HG03520 (cell line): Measurements from ENCODE around the gene SMURF2.
"Not testable (repeated sequence)": the region's sequence is repeated elsewhere in the genome, so short reads cannot be mapped to it uniquely, and the experiment has no call there.

Source experiments
- ATAC-seq: cut with Tn5 transposase; IDR thresholded peaks from one replicate; pipeline ENCODE4 v1.9.1; 2021; ENCODE audit warnings: mild to moderate bottlenecking, moderate library complexity; ENCODE audit not compliant: unreplicated experiment

Gene SMURF2

DNA sequence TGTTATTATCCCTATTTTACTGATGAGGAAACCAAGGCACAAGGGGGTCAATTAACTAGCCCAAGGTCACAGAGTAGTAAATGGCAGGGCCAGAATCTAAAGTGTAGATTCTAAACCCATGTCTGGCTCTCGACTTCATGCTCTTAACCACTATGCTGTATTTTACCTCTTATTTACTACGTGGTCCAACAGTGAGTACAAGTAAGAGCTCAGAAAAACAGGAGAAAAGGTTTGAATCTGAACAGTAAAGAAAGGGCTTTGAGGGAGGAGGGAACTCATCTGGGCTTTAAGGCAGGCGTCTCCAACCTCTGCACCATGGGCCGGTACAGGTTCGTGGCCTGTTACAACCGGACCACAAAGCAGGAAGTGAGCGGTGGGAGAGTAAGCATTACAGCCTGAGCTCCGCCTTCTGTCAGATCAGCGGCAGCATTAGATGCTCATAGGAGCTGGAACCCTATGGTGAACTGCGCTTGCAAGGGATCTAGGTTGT, 62.9 kb downstream of the SMURF2 start:
- no peak for ATAC-seq

DNA sequence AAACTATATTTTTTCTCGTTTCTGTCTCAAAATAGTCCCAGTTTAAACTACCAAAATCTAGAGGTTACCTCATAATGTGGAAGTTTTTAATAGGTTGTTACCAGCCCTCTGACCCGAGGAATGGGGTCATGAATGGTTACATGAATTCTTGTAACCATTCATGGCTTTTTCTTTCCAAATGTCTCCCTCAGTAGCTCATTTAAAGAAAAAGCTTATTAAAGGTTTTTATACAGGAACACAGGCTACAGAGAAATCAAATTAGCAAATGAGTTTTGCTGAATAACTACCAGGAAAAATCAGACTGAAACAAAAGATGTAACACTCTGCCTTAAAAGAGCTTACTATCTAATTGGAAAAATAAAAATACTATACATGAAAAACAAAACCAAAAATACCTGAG, 63.4 kb downstream of the SMURF2 start:
- ATAC-seq = no peak

- ATAC-seq = no peak
Measured at GRCh38 chr17:64596988-64597387, 65.1 kb downstream of the SMURF2 start.

DNA sequence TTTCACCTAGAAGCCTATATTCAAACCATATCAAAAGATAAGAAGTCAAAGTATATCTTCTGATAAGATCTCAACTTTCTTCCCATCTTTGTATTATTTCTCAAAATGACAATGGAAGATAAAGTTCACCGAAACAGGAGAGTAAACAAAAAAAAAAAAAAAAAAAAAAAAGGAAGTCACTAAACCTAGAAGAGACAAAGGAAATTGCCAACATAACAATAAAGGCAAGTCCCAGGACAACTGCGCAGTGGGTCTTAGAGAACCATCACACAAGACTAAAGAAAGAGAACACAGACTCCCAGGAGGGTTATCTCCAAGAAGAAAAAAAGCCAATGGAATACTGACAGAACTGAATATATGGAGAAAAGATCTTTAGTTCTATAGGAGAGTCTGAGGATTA, 65.7 kb downstream of the SMURF2 start:
- no peak for ATAC-seq

GRCh38 chr17:64591944-64592343, 70.2 kb downstream of the SMURF2 start:
- no peak for ATAC-seq

DNA sequence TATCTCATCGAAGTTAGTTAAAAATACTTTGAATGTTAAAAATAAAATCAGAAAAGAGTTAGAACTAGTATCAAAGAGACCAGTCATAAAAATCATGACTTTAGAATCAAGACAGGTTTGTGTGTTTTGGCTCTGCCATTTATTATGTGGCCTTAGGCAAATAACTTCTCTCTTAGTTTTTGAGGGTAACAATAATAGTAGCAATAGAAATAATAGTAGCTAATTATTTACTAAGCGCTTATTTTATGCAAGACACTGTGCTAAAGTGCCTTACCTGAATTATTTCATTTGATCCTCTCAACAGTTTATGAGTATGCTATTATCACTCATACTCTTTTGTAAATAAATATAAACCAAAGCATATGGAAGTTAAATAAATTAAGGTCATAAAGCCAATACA, 77.0 kb downstream of the SMURF2 start:
- ATAC-seq = no peak

DNA sequence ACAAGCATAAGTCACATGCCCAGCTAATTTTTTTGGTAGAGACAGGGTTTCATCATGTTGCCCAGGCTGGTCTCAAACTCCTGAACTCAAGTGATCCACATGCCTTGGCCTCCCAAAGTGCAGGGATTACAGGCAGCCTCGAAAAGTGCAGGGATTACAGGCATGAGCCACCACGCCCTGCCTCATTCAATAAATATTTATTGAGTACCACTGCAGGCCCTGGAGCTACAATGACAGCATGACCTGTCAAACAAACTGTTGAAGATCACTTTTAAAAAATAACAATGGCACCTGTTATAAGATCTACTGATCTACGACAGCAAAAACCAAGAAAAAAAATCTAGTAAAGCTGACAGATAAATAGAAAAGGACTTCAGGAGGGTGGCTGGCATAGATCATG, 79.1 kb downstream of the SMURF2 start:
- no peak for ATAC-seq

DNA sequence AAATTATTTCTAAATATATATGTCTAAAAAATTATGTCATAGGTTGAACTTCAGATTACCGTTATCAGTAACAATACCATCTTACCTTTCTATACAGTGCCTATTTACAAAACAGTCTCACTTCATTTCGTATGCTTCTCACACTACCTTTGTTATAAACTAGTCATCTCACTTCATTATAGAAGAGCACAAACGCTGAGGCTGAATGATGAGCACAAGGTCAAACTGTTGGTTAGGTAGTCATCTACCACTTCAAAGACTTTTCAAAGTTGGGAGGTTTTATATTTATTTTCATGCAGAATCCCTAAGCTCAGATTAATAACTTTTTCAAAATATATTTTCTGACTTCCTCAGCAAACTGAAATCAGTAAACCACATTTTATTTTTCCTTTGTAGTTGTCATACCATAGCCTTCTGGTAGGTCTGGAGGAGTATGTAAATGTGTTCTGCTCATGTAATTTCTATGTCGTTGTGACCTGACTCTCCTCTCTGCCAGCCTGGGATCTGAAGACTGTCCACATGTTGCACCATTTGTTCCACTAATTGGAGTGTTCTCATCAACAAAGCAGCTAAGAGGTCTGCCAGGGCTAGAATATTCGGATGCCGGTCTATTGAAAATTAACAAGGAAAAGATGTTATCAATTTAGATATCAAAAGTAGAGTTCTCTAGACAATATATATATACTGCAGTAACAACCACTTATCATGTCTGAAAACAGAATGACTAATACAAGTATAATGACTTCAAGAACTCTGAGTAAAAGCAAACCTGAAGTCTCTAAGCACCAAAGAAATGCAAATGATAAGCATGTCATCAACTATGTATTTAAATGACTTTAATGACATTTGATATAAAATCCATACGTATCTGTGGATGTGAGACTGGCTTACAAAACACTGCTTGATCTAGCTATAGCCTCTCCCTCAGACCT, 81.5 kb downstream of the SMURF2 start:
- ATAC-seq = no peak

GRCh38 chr17:64579917-64580316, 82.2 kb downstream of the SMURF2 start:
- no peak for ATAC-seq

DNA sequence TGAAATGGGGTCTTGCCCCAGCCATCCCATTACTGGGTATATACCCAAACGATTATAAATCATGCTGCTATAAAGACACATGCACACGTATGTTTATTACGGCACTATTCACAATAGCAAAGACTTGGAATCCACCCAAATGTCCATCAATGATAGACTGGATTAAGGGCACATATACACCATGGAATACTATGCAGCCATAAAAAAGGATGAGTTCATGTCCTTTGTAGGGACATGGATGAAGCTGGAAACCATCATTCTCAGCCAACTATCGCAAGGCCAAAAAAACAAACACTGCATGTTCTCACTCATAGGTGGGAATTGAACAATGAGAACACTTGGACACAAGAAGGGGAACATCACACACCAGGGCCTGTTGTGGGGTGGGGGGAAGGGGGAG, 85.1 kb downstream of the SMURF2 start:
- not testable (repeated sequence) for ATAC-seq

GRCh38 chr17:64575431-64575830, 86.7 kb downstream of the SMURF2 start:
- ATAC-seq = no peak

- ATAC-seq = no peak
Measured at GRCh38 chr17:64574646-64575045, 87.5 kb downstream of the SMURF2 start.

DNA sequence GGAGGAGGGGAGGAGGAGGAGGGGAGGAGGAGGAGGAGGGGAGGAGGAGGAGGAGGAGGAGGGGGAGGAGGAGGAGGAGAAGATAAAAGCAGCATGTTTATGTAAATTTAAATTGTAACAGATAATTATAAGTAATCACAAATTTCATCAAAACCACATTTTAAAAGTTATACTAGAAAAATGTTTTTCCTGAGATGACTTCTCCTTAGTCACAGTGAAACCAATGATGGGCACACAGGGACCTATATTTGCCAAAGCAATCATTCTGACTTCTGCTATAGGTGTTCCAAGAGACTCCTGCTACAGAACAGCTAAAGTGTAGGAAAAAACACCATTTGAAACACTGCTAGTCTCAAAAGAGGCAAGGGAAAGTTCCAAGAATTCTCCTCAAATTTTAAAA, 88.9 kb downstream of the SMURF2 start:
- ATAC-seq = no peak

DNA sequence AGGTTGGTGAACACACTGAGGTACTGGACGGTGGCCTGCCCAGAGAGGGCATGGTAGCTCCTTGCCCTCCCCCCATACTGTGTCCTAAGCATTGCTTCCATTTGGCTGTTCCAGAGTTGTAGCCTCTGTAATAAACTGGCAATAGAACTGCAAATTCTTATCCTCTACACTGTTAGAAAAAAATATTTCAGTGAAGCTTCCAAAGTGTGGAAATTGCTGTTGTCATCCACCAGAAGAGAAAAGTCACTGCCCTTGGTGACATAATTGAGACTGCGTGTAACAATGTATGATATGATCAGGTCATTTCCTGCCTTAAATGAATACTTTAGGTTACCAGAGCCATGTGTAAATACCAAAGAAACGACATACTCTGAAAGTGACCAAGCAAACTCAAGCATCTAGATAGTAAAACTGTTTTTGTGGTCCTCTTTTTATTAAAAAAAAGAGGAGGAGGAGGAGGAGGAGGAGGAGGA, 89.4 kb downstream of the SMURF2 start:
- no peak for ATAC-seq

- no peak for ATAC-seq
Measured at GRCh38 chr17:64571746-64572145, 90.4 kb downstream of the SMURF2 start.

DNA sequence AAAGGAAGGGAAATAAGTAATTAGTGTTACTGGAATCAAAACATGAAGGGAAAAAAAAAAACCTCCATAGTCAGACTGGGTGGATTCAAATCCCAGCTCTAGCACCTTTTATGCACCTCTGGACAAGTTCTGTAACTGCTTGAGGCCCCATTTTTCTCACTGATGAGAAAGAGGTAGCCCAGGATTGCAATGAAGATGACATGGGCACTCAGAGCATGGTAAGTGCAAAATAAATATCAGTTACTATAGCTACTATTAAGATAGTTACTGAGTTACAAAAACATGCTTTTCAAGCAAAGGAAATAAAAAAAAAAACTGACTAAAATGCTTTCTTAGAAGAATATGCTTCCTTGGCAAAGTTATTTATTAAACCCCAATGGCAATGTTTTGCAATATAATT, 96.5 kb downstream of the SMURF2 start:
- no peak for ATAC-seq

GRCh38 chr17:64564098-64564497, 98.0 kb downstream of the SMURF2 start:
- no peak for ATAC-seq

GRCh38 chr17:64555281-64555680, 106.8 kb downstream of the SMURF2 start:
- ATAC-seq = no peak

GRCh38 chr17:64554028-64554637, 108.0 kb downstream of the SMURF2 start:
- no peak for ATAC-seq

DNA sequence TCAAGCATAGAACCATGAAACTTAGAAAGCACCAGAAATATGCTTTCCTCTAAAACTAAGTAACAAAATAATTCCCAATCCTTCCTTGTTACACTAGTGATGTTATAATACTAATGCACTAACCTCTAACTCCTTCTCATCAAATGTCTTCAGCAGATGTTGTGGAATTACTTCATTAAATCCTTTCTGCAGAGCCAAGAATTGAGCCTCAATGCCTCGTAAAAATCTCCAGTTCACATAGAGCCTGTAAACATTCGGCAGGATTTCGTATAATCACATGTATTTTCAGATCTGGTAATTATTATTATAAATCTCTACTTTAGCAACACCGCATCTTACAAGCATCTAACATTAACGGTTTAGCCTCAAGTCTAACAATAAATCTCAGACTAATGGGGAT, 110.6 kb downstream of the SMURF2 start:
- no peak for ATAC-seq

GRCh38 chr17:64547319-64547718, 114.8 kb downstream of the SMURF2 start:
- ATAC-seq = no peak

- no peak for ATAC-seq
Measured at GRCh38 chr17:64546716-64547115, 115.4 kb downstream of the SMURF2 start.
